Measurements from ENCODE around the gene TXNDC8. TPM values are rescaled to one million over a fixed set of nuclear protein-coding genes. Genes with fewer than 3 reads are reported as not detected.

Gene TXNDC8
- not detected in 5 replicates for total RNA-seq (2022; extraction: Qiagen RNA extraction; ENCODE audit: low read depth)

DNA sequence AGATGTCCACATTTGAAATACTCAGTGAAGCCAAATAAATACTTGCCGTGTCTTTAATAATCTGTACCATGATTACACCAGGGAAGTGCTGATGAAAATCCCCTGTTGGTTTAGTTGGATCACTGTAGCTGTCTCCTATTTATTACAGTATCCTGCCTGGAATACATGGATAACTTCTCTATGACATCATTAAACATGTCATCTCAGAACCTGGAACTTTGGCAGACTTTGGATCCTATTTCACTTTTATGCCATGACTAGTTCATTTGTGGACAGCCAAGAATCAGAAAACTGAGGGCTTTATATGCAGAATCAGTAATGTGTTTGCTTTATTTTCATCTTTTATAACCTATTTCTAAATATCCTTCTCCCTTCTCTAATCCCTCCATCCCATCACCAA lies at the start of gene TXNDC8:
TXNDC8 (minus strand) TSS at position 137 of the 400 bp plus-strand sequence.

DNA sequence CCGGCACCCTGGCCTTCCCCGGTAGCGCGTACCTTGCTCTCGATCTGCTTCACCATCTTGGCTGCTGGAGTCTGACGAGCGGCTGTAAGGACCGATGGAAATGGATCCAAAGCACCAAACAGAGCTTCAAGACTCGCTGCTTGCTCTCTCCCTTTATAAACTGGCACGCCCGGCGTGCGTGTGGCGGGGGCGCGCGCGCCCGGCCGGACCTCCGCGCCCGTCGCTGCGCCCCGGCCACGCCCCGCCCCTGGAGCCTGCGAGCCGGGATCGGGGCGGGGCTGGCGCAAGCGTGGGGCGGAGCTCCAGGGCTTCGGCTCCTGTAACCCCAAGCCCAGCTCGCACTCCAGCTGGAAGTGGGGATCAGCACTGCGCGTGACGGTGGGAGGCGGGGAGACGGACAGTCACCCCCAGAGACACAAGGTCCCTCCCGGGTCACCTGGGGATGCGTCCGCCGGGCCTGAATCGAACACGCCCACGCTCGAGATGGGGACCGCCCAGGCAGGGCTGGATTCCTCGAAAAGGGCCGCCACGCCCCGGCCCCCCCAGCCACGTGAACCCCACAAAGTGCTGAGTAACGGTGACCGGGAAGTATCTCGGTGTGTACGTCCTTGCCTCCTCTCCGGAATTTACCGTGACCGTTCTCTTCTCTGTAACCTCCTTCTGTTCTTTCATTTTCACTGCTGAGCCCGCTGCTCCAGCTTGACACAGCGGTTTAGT lies 81.1 kb downstream of the TXNDC8 start, which contains the start of gene TXN:
TXN (minus strand) TSS at position 128 of the 717 bp plus-strand sequence; CDS start at position 56, 72 bp downstream.

Other genes with a start within 250 kb of the TXNDC8 start
- gene C9orf152, start 129.7 kb downstream of the TXNDC8 start, total RNA-seq (2022; extraction: Qiagen RNA extraction; ENCODE audit: low read depth): 0.08 to 0.12 TPM (median 0.09 TPM) in 3 of 5 replicates, not detected in the others
- gene TXN, start 81.4 kb downstream of the TXNDC8 start, total RNA-seq (2022; extraction: Qiagen RNA extraction; ENCODE audit: low read depth): 1,184 to 1,451 TPM (median 1,260 TPM) in 5 replicates
- gene SVEP1, start 241.9 kb upstream of the TXNDC8 start, total RNA-seq (2022; extraction: Qiagen RNA extraction; ENCODE audit: low read depth): 1.3 to 1.9 TPM (median 1.5 TPM) in 5 replicates